Pancreas (tissue), 10 donors: ENCODE measurements around the gene UBAC2. TPM values are rescaled to one million over a fixed set of nuclear protein-coding genes. Genes with fewer than 3 reads are reported as not detected.
A peak's percentile ranks its signal among the peaks of the same experiment; 100 is the strongest.

Experiments
- ATAC-seq, 4 donors: fragments of 200-7000 bp; cut with Tn5 transposase; one replicate each; pipeline versions ENCODE4 v1.8.0 to v1.9.1; 2020; ENCODE audit warnings: mild to moderate bottlenecking in 4 of 4, moderate library complexity in 4 of 4
- DNase-seq, 6 donors: peaks; one replicate each; pipeline ENCODE4 v3.0.0-alpha.2; 2020
- FAIRE-seq: peaks from 2 replicates; lab custom pipeline; 2012; peaks lifted over from hg19 to GRCh38; lab: Jason Lieb, UNC
- H3K27ac ChIP-seq, 4 donors: fragments of 200-600 bp; sonication (generic); 1 replicate in 3 of 4; 2 replicates in 1 of 4; pipeline versions ENCODE4 v1.5.0 to v1.8.0; 2020
- H3K27me3 ChIP-seq, 4 donors: fragments of 200-600 bp; one replicate each; pipeline ENCODE4 v1.8.0; 2021
- H3K36me3 ChIP-seq, 3 donors: fragments of 200-600 bp; sonication (generic) in 1 of 3; one replicate each; pipeline versions ENCODE4 v1.5.0 to v1.8.0; 2020 to 2021
- H3K4me1 ChIP-seq, 3 donors: fragments of 200-600 bp; one replicate each; pipeline ENCODE4 v1.8.0; 2021
- H3K4me3 ChIP-seq, 4 donors: fragments of 200-600 bp; sonication (generic) in 2 of 4; one replicate each; pipeline versions ENCODE4 v1.5.0 to v1.8.0; 2020 to 2021
- H3K9me3 ChIP-seq, 4 donors: fragments of 200-600 bp; one replicate each; pipeline ENCODE4 v1.8.0; 2021
- CTCF ChIP-seq, 4 donors: fragments of 200-600 bp; sonication (generic) in 3 of 4; IDR thresholded peaks; one replicate each; pipeline versions ENCODE4 v1.5.0 to v1.8.0; 2021; ENCODE audit warnings: antibody characterized with exemption in 4 of 4
- WGBS, 2 donors: extraction: QIAGEN DNeasy Blood & Tissue Kit; methylation state at CpG; one replicate each; pipeline ENCODE4 v1.1.7; 2013; 5-methylcytosine and 5-hydroxymethylcytosine counted together
- intact Hi-C, 3 donors: fragments of 100-400 bp; cut with DNase I; formaldehyde crosslinking; loops; one replicate each; pipeline versions ENCODE4 v1.11.1 to v1.14.2; 2022
- polyA plus RNA-seq, 2 donors: library from polyadenylated mRNA; stranded (reverse); fragments of 200-250 nt; gene quantifications; one replicate each; pipeline ENCODE4 v1.2.3, GENCODE V29; 2013
- total RNA-seq, 6 donors: library from RNA; stranded (reverse); fragmentation: NEBNext Ultra II Directional in 4 of 6; extraction: Animal tissue kit (Norgen Biotek cat#: 25700) in 4 of 6; gene quantifications; one replicate each; pipeline versions ENCODE4 v1.2.1 to v1.2.4, GENCODE V29; 2021 to 2023
- donor health status: healthy with polysubstance abuse.
- donor health status: DM: no; HTN: no; CAD: no; lungs with moderate emphysema.
- donor health status: DM: no; HTN: no; CAD: no.
- donor health status: control.
- donor health status: control.
- donor health status: Bipolar disorder and iron deficiency.
- donor health status: DM: yes; HTN: yes; CAD: no.
- donor health status: DM: no; HTN: no; CAD: no.
- donor health status: DM: no; HTN: no; CAD: no.
- donor health status: DM: yes; HTN: yes; CAD: no.

UBAC2 gene
- total and polyA plus RNA-seq, 8 donors, result 17.5 to 29.5 (median 26.9) TPM

- intact Hi-C loops, result no loop called here
- ATAC-seq (no peak), DNase-seq (no peak), FAIRE-seq (no peak)
- Histone ChIP-seq H3K9me3 (no peaks in the 10 kb centered on the region), H3K4me3 (no peak overlapping the region), H3K36me3 (no peaks in the 10 kb centered on the region), H3K27me3 (no peaks in the 10 kb centered on the region), H3K27ac (no peak overlapping the region), H3K4me1 (peaks cover 0 to 4% (median 0%) of the 10 kb centered on the region in 3 donors)
- no peak for TF ChIP-seq CTCF (IDR thresholded peaks at IDR 0.05)
Observed at GRCh38 chr13:99326012-99326411, 125.4 kb downstream of the UBAC2 start.

GRCh38 chr13:99327126-99327525, 126.5 kb downstream of the UBAC2 start:
- intact Hi-C loops, result no loop called here
- H3K36me3 ChIP-seq, result no peaks in the 10 kb centered on the region
- no peak overlapping the region for H3K4me3 ChIP-seq
- no peak for TF ChIP-seq CTCF (IDR thresholded peaks at IDR 0.05)
- FAIRE-seq (no peak), ATAC-seq (no peak), DNase-seq (no peak)
- no peaks in the 10 kb centered on the region for H3K27me3 ChIP-seq
- WGBS, 2 donors, result 79 to 85% methylated on average over 2 of the region's 2 CpGs
- H3K9me3 ChIP-seq, result no peaks in the 10 kb centered on the region
- no peaks in the 10 kb centered on the region for H3K4me1 ChIP-seq
- no peak overlapping the region for H3K27ac ChIP-seq

GRCh38 chr13:99327761-99328160, 127.1 kb downstream of the UBAC2 start:
- H3K4me1 ChIP-seq, result no peaks in the 10 kb centered on the region
- ATAC-seq, result no peak
- no peak overlapping the region for H3K27ac ChIP-seq
- FAIRE-seq, result no peak
- H3K9me3 ChIP-seq, result no peaks in the 10 kb centered on the region
- intact Hi-C loops, result no loop called here
- TF ChIP-seq CTCF (IDR thresholded peaks at IDR 0.05), result no peak
- no peaks in the 10 kb centered on the region for H3K36me3 ChIP-seq
- WGBS, 2 donors, result 97 to 100% methylated on average over 2 of the region's 2 CpGs
- H3K27me3 ChIP-seq, result no peaks in the 10 kb centered on the region
- DNase-seq, result no peak
- no peak overlapping the region for H3K4me3 ChIP-seq

GRCh38 chr13:99329477-99329876, 128.8 kb downstream of the UBAC2 start:
- 79 to 81% methylated on average over 1 of the region's 1 CpG for WGBS, 2 donors
- intact Hi-C loops, result no loop called here
- Histone ChIP-seq H3K4me3 (no peak overlapping the region), H3K36me3 (no peaks in the 10 kb centered on the region), H3K4me1 (no peaks in the 10 kb centered on the region), H3K27me3 (no peaks in the 10 kb centered on the region), H3K9me3 (no peaks in the 10 kb centered on the region), H3K27ac (no peak overlapping the region)
- FAIRE-seq (no peak), ATAC-seq (no peak), DNase-seq (peak in 1 of 6 donors; percentile 24)
- TF ChIP-seq CTCF (IDR thresholded peaks at IDR 0.05), result no peak

GRCh38 chr13:99330942-99331341, 130.3 kb downstream of the UBAC2 start:
- no peaks in the 10 kb centered on the region for H3K9me3 ChIP-seq
- no peaks in the 10 kb centered on the region for H3K27me3 ChIP-seq
- ATAC-seq (no peak), FAIRE-seq (no peak), DNase-seq (no peak)
- intact Hi-C loops, result no loop called here
- no peak overlapping the region for H3K4me3 ChIP-seq
- H3K4me1 ChIP-seq, result no peaks in the 10 kb centered on the region
- 64 to 81% methylated on average over 6 of the region's 6 CpGs for WGBS, 2 donors
- H3K27ac ChIP-seq, result no peak overlapping the region
- no peaks in the 10 kb centered on the region for H3K36me3 ChIP-seq
- no peak for TF ChIP-seq CTCF (IDR thresholded peaks at IDR 0.05)
